DND-41 (cell line): ENCODE measurements around the gene GADD45G.

ENCODE experiments used
- CTCF ChIP-seq: IDR thresholded peaks from 2 replicates; pipeline ENCODE4 v1.5.1; 2012; ENCODE audit warnings: borderline replicate concordance, low read length, moderate library complexity, mild to moderate bottlenecking; ENCODE audit not compliant: poor library complexity, severe bottlenecking; ENCODE audit errors: extremely low read depth
- EZH2 ChIP-seq: IDR thresholded peaks from 3 replicates; pipeline ENCODE4 v1.6.1; 2012; ENCODE audit warnings: borderline replicate concordance, low read depth, mild to moderate bottlenecking, moderate library complexity, low read length, inconsistent platforms; ENCODE audit not compliant: severe bottlenecking

GRCh38 chr9:89586311-89586710, 18.5 kb upstream of the GADD45G start:
- no peak for TF ChIP-seq CTCF
- TF ChIP-seq EZH2, result no peak
